Measurements from ENCODE around the gene UBE2I.
A peak's percentile ranks its signal among the peaks of the same experiment; 100 is the strongest.

UBE2I gene

GRCh38 chr16:1375298-1375640, 65.8 kb downstream of the UBE2I start (continued):
- TF ChIP-seq, protein P1, sequence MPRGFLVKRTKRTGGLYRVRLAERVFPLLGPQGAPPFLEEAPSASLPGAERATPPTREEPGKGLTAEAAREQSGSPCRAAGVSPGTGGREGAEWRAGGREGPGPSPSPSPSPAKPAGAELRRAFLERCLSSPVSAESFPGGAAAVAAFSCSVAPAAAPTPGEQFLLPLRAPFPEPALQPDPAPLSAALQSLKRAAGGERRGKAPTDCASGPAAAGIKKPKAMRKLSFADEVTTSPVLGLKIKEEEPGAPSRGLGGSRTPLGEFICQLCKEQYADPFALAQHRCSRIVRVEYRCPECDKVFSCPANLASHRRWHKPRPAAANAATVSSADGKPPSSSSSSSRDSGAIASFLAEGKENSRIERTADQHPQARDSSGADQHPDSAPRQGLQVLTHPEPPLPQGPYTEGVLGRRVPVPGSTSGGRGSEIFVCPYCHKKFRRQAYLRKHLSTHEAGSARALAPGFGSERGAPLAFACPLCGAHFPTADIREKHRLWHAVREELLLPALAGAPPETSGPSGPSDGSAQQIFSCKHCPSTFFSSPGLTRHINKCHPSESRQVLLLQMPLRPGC (tag by site-specific recombination; IDR thresholded peaks at IDR 0.05), result no peak

DNA sequence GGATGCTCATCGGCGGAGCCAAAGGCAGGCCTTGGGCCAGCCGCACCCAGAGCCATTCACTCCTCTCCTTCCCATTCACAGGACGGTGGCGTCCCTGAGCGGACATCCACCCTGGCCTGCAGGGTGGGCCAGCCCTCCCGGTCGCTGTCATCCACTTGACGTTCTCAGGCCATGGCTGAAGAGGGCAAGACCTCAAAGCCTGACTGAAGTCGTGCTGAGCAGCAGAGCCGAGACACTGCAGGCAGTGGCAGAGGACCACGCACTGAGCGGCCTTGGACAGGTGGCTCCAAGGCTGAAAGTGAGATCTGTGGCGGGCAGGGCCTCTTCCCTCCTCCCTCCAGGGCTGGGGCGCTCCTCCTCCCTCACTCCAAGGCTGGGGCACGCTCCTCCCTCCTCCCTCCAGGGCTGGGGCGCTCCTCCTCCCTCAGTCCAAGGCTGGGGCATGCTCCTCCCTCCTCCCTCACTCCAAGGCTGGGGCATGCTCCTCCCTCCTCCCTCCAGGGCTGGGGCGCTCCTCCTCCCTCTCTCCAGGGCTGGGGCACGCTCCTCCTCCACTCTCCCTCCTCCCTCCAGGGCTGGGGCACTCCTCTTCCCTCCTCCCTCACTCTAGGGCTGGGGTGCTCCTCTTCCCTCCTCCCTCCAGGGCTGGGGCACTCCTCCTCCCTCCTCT, 66.4 kb downstream of the UBE2I start:
- peaks cover 0 to 22% of the 10 kb centered on the region in 2 experiments; a peak in 1 of 3 replicates for H3K36me3 ChIP-seq (ENCODE audit: control insufficient read depth in 2 of 2, insufficient read depth in 1 of 2, low read length in 2 of 2)
- H3K27ac ChIP-seq (ENCODE audit: extremely low read depth, low read depth, low read length), result no peak overlapping the region
- no peaks in the 10 kb centered on the region for H3K9me3 ChIP-seq (ENCODE audit: control insufficient read depth, insufficient read depth, low read depth, low read length)
- CTCF ChIA-PET, result interaction anchor here (3.4 kb wide), 1 partner anchor 12 kb away, joined by 30 read pairs; no protein-coding TSS in a partner anchor
- TF ChIP-seq ZNF837 (tag by site-specific recombination; IDR thresholded peaks at IDR 0.05) (no peak), ZNF398 (tag by site-specific recombination; IDR thresholded peaks at IDR 0.05) (no peak), PRDM6 (tag by site-specific recombination; IDR thresholded peaks at IDR 0.05) (no peak), SP3 (tag by site-specific recombination; IDR thresholded peaks at IDR 0.05) (0 out of 2 replicates have a peak, but pooled peaks have one; percentile 26), ZNF133 (tag by site-specific recombination; IDR thresholded peaks at IDR 0.05) (no peak), ZBTB8A (tag by site-specific recombination; IDR thresholded peaks at IDR 0.05) (no peak)
- TF ChIP-seq, protein P2, sequence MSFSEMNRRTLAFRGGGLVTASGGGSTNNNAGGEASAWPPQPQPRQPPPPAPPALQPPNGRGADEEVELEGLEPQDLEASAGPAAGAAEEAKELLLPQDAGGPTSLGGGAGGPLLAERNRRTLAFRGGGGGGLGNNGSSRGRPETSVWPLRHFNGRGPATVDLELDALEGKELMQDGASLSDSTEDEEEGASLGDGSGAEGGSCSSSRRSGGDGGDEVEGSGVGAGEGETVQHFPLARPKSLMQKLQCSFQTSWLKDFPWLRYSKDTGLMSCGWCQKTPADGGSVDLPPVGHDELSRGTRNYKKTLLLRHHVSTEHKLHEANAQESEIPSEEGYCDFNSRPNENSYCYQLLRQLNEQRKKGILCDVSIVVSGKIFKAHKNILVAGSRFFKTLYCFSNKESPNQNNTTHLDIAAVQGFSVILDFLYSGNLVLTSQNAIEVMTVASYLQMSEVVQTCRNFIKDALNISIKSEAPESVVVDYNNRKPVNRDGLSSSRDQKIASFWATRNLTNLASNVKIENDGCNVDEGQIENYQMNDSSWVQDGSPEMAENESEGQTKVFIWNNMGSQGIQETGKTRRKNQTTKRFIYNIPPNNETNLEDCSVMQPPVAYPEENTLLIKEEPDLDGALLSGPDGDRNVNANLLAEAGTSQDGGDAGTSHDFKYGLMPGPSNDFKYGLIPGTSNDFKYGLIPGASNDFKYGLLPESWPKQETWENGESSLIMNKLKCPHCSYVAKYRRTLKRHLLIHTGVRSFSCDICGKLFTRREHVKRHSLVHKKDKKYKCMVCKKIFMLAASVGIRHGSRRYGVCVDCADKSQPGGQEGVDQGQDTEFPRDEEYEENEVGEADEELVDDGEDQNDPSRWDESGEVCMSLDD (tag by site-specific recombination; IDR thresholded peaks at IDR 0.05), result no peak
- no peak overlapping the region for H3K4me3 ChIP-seq (ENCODE audit: low read depth, low read length)
- POLR2A ChIA-PET, result no interaction called here
- H3K4me1 ChIP-seq (ENCODE audit: control insufficient read depth, insufficient read depth, low read length), result 0 out of 2 replicates have a peak, but pooled peaks cover 3% of the 10 kb centered on the region

All from HEK293 (cell line).